VCaP (cell line): ENCODE results near the gene COMMD6.

Experiments used
- H3K27ac ChIP-seq: fragments of 450-650 bp; 2 replicates; pipeline ENCODE4 v1.5.1; 2017
- CTCF ChIP-seq: fragments of 450-650 bp; conservative IDR thresholded peaks from 2 replicates; pipeline ENCODE4 v1.5.1; 2017; ENCODE audit warnings: mild to moderate bottlenecking, moderate library complexity

Gene COMMD6

GRCh38 chr13:75537401-75538365 lies at the start of gene COMMD6:
TSS of gene COMMD6 (minus strand) at chr13:75537841. CDS start at chr13:75537805, 36 bp downstream.
- TF ChIP-seq CTCF = no peak
- peak within 1 kb of the TSS; percentile 85 for H3K27ac ChIP-seq

GRCh38 chr13:75585153-75585552 lies 47.5 kb upstream of the COMMD6 start:
- no peak overlapping the region for H3K27ac ChIP-seq
- TF ChIP-seq CTCF = no peak

- no peak overlapping the region for H3K27ac ChIP-seq
- no peak for TF ChIP-seq CTCF
Observed at GRCh38 chr13:75583091-75583490, 45.5 kb upstream of the COMMD6 start.

- no peak for TF ChIP-seq CTCF
- H3K27ac ChIP-seq = no peak overlapping the region
Observed at GRCh38 chr13:75581874-75582640, 44.4 kb upstream of the COMMD6 start.

- no peak overlapping the region for H3K27ac ChIP-seq
- TF ChIP-seq CTCF = no peak
Observed at GRCh38 chr13:75579529-75579928, 41.9 kb upstream of the COMMD6 start.

GRCh38 chr13:75569576-75569975 lies 31.9 kb upstream of the COMMD6 start:
- no peak overlapping the region for H3K27ac ChIP-seq
- no peak for TF ChIP-seq CTCF

- peak; percentile 71 for TF ChIP-seq CTCF
- H3K27ac ChIP-seq = no peak overlapping the region
Observed at GRCh38 chr13:75566658-75567057, 29.0 kb upstream of the COMMD6 start.
